RCC 7860 (cell line): ENCODE results near the gene ALOX12B.
"Not testable (repeated sequence)": the region's sequence is repeated elsewhere in the genome, so short reads cannot be mapped to it uniquely, and the experiment has no call there.

Experiments used
- DNase-seq: peaks from one replicate; pipeline ENCODE4 v3.0.0-alpha.2; 2015; ENCODE audit warnings: low spot score
- FAIRE-seq: peaks from 2 replicates; lab custom pipeline; 2012; peaks lifted over from hg19 to GRCh38; lab: Jason Lieb, UNC

ALOX12B gene

DNA sequence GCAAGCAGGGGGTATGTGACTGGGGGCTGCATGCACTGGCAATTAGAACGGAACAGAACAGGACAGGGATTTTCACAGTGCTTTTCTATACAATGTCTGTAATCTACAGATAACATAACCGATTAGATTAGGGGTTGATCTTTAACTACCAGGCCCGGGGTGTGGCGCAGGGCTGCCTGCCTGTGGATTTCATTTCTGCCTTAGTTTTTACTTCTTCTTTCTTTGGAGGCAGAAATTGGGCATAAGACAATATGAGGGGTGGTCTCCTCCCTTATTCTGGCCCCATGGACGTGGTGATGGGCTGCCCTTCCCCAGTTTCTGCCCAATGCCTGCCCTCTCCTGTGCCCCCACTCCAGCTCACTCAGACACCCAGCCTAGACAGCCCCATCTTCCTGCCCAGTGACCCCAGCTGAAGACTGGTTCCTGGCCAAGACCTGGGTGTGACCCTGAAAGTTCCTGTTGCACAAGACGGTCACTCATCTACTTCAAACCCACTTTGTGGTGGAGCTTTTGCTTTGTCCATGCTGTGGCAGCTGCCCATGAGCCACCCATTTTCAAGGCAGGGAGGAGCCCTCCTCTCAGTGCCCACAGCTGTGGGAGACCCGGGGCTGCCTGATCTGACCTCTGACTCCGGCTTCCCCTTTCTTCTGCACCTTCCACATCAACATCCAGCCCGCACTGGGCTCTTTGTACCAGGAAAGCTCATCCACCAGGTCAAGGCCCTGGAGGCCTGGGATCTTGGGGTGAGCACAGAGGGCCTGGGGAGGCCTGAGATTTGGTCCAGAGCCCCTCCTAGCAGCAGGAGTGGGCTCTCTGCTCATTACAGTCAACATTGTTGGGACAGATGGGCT is 18.6 kb downstream of the ALOX12B start:
- DNase-seq, result no peak
- FAIRE-seq, result no peak

DNA sequence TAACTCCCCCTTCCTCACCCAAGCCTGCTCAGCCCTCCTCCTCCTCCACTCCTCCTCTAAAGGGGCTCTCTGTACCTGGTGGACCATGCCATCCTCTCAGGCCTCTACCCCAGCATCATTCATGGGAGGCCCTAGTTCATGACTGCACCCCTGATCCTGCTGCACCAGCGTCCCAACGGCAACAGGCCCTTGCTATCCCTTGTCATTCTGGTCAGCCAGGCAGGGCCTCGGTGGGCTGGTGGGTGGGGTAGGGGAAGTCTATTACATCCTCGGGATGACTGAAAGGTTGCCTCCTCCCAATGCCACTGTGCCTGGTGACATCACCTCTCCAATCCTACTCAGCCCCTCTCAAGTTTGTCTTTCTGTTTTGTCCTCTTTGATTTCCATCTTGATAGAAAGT is 19.7 kb downstream of the ALOX12B start:
- no peak for FAIRE-seq
- DNase-seq, result no peak

DNA sequence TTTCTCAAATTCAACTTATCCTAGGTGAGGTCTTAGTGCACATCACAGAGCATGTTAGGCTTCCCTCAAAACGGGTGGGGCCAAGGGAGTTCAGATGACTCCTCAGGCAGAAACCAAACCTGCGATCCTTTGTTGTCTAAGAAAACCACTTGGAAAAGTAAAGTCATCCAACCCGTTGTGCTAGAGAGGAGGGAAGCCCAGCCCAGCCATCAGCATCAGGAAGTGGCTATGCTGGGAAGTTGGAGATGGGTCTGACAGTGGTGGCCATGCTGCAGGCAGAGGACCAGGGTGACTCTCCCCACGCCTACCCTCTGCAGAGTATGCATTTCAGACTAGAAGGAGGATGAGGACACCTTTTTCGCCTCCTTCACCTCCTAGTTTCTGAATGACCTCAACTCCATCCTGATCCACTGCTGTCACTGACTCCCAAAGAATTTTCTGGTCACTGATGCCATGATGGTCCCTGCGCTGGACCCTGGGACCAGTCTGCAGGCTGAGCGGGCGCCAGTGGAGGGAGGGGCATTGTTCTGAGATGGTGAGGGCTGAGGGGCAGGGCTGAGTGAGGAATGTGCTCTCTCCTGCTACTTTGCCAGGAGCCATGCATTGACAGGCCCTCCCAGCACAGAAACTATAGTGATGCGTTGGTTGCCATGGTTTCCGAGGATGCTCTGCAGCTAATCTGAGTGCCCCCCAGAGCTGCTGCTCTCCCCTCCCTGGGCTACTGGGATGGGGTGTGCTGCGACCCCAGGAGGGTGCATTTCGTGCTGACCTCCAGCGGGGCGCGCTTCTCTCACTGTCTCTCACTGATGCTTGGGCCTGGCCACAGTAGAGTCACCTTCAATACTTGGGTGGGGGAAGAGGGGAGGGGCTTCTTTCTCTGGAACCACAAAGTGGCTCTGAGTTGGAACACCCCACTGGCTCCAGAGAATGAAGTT is 20.4 kb downstream of the ALOX12B start:
- FAIRE-seq (no peak), DNase-seq (no peak)

DNA sequence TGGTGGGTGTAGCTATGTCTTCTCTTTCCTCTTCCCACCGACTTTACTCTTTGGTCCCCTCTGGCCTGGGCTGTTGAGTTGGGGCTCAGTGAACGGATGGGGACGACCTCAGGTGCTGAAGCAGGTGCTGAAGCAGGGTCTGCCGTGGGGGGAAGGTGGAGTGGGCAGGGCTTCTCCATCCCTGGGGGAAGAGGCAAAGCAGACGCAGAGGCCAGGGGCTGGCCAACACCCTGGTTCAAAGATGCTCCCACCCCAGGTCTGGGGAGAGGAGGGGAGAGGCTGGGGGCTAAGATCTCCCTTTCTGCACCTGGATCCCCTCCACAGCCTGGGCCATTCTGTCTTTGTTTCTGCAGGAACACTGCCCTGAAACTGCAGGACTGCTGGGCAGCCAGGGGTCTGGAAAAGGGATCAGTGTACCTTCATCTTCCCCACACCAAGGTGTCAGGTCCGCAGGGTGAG is 22.9 kb downstream of the ALOX12B start:
- DNase-seq, result no peak
- no peak for FAIRE-seq

DNA sequence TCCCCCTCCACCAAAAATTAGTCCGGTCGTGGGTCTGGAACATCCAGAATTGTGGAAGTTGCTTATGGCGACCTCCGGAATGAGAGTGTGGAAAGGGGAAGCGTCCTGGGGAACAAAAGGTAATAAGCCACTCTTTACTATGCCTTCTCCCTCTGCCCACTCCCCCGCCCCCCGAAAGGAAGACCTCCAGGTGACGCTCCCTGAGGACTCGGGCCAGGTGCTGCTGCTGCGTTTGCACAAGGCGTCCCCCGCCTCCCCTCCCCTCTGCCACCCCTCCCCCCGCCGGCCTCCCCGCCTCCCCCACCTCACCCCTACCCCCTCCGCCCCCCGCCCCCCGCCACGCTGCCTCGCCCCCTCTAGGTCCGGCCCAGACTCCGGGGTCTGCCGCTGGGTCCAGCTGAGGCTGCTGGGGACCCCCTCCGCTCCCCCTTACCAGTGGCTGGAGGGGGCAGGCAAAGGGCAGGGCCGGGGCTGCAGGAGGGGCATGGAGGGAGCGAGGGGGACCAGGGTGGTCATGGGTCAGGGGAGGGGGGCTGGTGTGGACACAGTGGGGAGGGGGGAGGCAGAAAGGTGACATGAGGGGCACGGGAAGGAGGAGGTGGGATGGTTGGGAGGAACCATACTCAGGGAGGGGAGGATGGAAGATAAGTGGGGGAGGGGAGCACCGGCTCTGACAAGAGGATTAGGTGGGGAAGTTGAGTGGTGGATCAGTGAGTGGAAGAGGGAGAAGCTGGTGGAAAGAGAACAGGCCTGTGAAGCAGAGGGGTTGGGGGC is 23.6 kb downstream of the ALOX12B start:
- FAIRE-seq, result no peak

DNA sequence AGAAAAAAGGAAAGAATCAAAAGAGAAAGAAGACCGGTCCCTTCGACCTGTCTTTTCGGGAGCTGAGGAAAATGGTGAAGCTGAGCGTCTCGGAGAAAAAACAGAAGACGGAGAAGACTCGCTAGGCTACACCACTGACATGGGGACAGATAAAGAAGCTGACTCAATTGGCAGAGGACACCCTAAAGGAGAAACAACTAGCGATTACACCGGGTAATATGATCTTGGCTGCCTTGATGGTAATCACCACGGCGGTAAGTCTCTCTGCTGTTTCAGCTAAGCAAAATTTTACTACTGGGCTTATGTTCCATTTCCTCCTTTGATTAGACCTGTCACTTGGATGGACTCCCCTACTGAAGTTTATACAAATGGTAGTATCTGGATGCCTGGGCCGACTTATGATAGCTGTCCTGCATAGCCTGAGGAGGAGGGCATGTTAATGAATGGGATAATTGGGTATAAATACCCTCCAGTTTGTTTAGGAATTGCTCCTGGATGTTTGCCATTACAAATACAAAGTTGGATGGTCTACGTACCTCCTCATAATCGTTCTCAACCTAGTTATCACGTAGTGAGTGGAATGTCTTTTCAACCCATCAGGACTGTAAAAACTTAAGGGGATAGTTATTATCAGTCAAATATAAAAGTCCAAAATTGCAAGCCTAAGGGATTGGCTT is 24.6 kb downstream of the ALOX12B start:
- no peak for DNase-seq
- FAIRE-seq, result no peak

More for the DNA sequence above, 23.6 kb downstream of the ALOX12B start:
- no peak for DNase-seq

DNA sequence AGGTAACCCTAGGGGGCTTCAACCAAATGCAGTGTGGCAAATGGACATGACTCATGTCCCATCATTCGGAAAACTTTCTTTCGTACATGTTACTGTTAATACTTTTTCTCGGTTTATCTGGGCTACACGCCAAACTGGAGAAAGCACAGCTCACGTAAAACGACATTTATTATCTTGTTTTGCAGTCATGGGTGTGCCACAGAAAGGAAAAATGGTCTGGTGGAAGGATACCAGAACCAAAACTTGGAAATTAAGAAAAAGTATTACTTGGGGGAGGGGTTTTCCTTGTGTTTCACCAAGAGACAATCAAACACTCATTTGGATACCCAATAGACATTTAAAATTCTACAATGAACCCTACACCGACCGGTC is 25.1 kb downstream of the ALOX12B start:
- DNase-seq, result no peak
- FAIRE-seq, result no peak

DNA sequence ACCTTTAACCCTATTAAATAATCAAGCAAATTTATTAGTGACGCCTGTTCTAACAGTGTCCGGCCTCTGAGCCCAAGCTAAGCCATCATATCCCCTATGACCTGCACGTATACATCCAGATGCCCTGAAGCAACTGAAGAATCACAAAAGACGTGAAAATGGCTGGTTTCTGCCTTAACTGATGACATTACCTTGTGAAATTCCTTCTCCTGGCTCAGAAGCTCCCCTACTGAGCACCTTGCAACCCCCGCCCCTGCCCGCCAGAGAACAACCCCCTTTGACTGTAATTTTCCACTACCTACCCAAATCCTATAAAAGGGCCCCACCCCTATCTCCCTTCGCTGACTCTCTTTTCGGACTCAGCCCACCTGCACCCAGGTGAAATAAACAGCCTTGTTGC is 25.7 kb downstream of the ALOX12B start:
- not testable (repeated sequence) for FAIRE-seq, DNase-seq

DNA sequence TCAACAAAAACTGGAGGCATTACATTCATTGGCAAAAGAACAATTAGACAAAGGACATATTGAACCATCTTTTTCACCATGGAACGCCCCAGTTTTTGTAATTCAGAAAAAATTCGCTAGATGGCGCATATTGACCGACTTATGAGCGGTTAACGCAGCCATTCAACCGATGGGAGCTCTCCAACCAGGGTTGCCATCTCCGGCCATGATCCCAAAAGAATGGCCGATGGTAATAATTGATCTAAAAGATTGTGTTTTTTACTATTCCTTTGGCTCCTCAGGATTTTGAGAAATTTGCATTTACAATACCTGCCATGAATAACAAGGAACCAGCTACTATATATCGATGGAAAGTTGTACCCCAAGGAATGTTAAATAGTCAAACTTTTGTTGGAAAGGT is 27.2 kb downstream of the ALOX12B start:
- FAIRE-seq, result peak; percentile 57
- DNase-seq, result peak; percentile 10

DNA sequence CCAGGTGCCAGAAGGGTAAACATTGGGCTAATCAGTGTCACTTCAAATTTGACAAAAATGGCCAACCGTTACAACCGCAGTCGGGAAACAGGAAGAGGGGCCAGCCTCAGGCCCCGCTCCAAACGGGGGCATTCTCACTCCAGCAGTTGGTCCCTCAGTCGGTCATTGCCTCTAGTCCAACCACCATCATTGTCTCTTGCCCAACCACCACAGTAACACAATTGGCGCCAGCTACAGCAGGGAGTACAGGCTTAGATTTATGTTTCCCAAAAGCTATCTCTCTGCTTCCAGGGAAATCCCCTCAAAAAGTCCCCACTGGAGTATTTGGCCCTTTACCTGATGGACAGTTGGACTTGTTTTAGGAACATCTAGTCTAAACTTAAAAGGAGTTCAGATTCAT is 28.4 kb downstream of the ALOX12B start:
- DNase-seq (no peak), FAIRE-seq (no peak)

DNA sequence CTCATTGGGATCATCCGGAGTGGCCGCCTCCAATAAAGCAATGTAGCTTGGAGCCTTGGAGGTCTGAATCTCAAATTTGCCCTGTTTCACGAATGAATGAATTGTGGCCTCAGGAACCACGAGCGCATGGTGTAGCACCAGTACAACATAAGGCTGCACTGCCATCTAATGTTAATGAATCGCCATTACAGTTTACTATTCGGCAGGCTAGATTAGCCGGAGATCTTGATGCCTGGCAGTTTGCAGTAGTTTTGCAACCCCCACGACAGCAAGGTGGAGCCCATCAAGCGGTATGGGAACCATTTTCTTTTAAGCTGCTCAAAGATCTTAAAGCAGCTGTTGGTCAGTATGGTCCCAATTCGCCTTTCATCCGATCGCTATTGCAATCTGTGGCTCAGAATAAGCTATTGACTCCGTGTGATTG is 29.8 kb downstream of the ALOX12B start:
- DNase-seq (peak; percentile 55), FAIRE-seq (peak; percentile 67)

DNA sequence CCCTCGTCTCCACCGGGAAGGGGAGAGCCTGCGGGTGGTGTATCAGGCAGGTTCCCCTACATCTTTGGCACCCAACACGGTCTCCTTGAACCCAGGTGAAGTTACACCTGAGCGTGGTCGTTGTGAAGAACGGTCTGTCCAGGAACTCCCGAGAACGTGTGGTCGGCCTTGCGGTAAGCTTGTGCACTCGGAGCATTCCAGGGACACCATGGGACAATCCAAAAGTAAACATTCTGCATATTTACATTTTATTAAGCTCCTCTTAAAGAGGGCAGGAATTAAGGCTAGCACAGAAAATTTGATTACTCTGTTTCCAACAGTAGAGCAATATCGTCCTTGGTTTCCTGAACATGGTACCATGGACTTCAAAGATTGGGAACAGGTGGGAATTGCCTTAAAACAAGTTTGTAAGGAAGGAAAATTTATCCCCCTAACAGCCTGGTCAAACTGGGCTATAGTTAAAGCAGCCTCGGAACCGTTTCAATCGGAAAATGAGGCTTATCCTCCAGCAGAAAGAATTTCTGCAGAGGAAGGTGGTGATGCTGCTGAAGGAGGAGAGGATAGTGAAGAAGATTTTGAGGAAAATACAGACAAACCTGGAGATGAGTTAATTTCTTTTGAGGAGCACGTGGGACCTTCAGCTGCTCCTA is 30.4 kb downstream of the ALOX12B start:
- DNase-seq (no peak), FAIRE-seq (no peak)

DNA sequence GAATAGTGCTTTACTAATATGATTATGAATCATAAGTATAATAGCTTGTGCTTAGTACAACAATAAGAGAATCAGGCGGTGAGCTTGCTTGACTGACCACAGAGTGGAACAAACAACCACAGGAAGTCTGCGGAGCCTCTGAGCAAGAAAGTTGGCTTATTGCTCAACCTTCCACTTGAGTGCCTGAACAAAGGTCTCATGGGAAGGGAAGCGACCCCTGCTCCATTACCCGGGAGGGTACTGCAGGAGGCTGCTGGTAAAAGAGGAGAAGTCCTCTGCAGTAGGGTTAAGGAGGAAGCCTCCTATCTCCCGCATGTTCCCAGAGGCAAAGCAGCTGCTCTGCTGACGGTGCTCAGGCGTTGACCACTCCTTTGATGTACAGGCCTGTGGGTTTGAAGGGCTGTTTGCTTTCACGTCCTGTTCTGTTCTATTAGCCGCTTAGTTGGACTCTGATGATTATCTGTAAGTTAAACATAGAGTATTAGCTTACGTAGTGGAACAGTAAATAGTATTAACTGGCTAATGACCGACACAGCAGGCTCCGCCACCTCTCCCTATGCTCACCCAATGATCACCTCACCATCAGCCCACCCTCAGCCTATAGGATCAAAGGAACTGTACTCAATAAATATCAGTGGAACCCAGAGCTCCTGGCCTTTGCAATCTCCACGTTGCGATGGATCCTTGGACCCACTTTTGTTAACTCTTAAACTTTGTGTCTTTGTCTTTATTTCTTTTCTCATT is 31.1 kb downstream of the ALOX12B start:
- FAIRE-seq (no peak), DNase-seq (peak; percentile 5)

DNA sequence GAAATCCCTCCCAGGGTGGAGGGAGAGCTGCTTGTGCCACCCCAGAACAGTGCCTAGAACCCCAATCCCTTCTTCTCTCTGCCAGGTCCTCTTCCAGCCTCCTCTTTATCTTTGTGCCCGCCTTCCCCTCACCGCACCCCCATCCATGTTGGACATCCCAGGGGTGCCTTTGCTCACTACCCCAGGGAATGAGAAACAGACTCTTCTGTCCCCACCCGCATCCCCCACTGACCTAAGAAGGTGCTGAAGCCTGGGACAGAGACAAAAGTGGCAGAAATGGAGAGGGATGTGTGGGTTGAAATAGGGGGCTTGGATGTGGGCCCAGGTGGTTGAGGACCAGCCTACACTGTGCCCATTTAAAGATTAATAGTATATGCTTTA is 31.7 kb downstream of the ALOX12B start:
- FAIRE-seq (no peak), DNase-seq (no peak)

DNA sequence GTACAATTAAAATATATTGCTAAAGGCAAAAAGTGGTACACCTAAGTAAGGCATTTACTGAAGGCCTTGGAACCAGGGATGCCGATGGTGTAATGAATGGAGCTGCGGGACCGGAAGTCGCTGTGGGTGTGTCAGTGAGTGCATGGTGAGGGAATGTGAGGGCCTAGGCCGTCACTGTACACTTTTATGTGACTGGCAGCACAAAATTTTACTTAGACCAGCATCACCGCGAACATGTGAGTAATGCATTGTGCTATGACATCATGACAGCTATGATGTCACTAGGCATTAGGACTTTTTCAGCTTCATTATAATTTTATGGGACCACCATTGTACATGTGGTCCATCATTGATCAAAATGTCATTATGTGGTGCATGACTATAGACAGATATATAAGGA is 33.9 kb downstream of the ALOX12B start:
- DNase-seq (no peak), FAIRE-seq (no peak)

DNA sequence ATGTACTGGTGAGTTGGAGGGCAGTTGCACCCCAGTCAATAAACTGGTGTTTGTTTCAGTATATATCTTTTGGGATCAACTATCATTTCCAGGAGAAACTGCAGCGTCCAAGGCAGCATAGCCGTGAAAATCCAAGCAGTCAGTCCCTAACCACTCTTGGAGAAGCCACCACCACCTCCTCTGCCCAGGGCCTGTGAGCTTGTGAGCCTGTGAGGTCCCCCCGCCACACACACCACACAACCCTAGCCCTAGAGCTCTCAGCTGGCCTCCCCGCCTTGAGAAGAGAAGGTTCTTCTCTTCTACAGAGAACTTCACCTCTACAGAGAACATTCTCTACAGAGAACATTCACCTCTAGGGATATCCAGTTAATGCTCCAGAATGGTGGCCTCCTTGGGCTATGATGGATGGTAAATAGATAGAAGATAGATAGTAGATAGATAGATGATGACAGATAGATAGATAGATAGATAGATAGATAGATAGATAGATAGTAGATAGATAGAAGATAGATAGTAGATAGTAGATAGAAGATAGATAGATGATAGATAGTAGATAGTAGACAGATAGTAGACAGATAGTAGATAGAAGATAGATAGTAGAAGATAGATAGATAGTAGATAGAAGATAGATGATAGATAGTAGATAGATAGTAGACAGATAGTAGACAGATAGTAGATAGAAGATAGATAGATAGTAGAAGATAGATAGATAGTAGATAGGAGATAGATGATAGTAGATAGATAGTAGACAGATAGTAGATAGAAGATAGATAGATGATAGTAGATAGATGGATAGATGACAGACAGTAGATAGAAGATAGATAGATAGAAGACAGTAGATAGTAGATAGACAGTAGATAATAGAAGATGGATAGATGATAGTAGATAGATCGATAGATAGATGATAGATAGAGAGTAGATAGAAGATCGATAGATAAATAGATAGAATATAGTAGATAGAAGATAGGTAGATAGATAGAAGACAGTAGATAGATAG is 35.0 kb downstream of the ALOX12B start:
- FAIRE-seq (no peak), DNase-seq (no peak)

DNA sequence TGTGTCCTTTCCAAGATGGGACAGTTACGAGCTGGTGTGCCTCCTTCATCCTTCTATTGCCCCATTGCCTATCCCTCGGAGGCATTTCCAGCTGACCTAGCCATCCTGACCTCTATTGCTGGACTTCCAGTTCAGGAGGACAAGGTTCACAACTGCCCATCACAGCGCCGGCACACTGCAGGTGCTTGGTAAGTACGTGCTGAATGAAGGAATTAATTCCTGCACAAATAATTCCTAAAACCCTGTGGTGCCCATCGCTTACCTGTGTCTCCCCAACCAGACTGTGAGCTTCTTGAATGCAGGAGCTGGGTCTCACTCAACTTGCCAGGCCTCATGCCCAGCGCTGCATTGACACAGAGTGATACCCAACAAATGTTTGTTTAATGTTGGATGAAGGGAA is 35.7 kb downstream of the ALOX12B start:
- DNase-seq (no peak), FAIRE-seq (no peak)

DNA sequence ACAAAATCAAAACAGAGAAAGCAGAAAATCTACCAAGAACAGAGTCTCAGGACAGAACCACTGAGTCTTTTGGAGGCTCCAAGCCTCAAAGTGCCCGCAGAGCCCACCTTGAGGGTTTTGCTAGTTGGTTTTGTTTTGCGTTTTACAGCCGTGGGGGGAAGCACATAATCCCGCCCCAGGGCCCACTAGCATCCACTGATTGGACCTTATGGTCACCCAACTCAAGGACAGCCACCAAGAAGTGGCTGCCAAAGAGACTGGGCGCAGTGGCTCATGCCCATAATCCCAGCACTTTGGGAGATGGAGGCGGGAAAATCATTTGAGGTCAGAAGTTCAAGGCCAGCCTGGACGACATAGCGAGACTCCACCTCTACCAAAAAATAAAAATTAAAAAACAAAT is 38.8 kb downstream of the ALOX12B start:
- DNase-seq, result no peak
- FAIRE-seq, result no peak
